Hepatocyte (in vitro differentiated cells): Measurements from ENCODE around the gene LINS1.

Source experiments
- EZH2 ChIP-seq: fragments of 200-600 bp; sonication (generic); IDR thresholded peaks from 2 replicates; pipeline ENCODE4 v1.6.1; 2016; ENCODE audit warnings: antibody characterized with exemption, mild to moderate bottlenecking, borderline replicate concordance
- EZH2phosphoT487 ChIP-seq: fragments of 200-600 bp; sonication (generic); IDR thresholded peaks from one replicate; pipeline ENCODE4 v1.6.1; 2018; ENCODE audit warnings: antibody characterized with exemption, mild to moderate bottlenecking, low read depth, moderate library complexity; ENCODE audit not compliant: unreplicated experiment, severe bottlenecking
- TF ChIP-seq, protein P1 (sequence below): fragments of 200-600 bp; sonication (generic); IDR thresholded peaks from 2 replicates; pipeline ENCODE4 v1.5.1; 2016; ENCODE audit warnings: antibody characterized with exemption, mild to moderate bottlenecking; ENCODE audit not compliant: poor library complexity

GRCh38 chr15:100570275-100570674, 31.7 kb downstream of the LINS1 start:
- TF ChIP-seq, protein P1, sequence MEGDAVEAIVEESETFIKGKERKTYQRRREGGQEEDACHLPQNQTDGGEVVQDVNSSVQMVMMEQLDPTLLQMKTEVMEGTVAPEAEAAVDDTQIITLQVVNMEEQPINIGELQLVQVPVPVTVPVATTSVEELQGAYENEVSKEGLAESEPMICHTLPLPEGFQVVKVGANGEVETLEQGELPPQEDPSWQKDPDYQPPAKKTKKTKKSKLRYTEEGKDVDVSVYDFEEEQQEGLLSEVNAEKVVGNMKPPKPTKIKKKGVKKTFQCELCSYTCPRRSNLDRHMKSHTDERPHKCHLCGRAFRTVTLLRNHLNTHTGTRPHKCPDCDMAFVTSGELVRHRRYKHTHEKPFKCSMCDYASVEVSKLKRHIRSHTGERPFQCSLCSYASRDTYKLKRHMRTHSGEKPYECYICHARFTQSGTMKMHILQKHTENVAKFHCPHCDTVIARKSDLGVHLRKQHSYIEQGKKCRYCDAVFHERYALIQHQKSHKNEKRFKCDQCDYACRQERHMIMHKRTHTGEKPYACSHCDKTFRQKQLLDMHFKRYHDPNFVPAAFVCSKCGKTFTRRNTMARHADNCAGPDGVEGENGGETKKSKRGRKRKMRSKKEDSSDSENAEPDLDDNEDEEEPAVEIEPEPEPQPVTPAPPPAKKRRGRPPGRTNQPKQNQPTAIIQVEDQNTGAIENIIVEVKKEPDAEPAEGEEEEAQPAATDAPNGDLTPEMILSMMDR = no peak
- TF ChIP-seq EZH2phosphoT487 = no peak
- no peak for TF ChIP-seq EZH2
